RWPE1 (cell line): Measurements from ENCODE around the gene KRT6C.
A peak's percentile ranks its signal among the peaks of the same experiment; 100 is the strongest.

Experiments
- CTCF ChIA-PET: fragments of 350-600 bp; sonication (Branson Sonifier 250); formaldehyde crosslinking; extraction: SDS; loops from one replicate; lab custom pipeline; 2021; lab: Yijun Ruan, JAX
- POLR2A ChIA-PET: fragments of 400-600 bp; formaldehyde crosslinking; extraction: SDS; loops from one replicate; lab custom pipeline; 2020; ENCODE audit warnings: antibody characterized with exemption; ENCODE audit not compliant: low non-redundant PET; lab: Yijun Ruan, JAX
- DNase-seq: peaks from one replicate; pipeline ENCODE4 v3.0.0; 2012; ENCODE audit warnings: low spot score
- H3K27ac ChIP-seq: fragments of 450-650 bp; 2 replicates; pipeline ENCODE4 v1.5.1; 2017
- CTCF ChIP-seq: fragments of 450-650 bp; conservative IDR thresholded peaks from 2 replicates; pipeline ENCODE4 v1.5.1; 2017; ENCODE audit warnings: low read depth, mild to moderate bottlenecking

Gene KRT6C

GRCh38 chr12:52442600-52443061, 31.0 kb downstream of the KRT6C start:
- ChIA-PET POLR2A (interaction anchor here (0.8 kb wide), 2 partner anchors 78 to 79 kb away, joined by 3 to 4 read pairs; no protein-coding TSS in a partner anchor), CTCF (interaction anchor here (0.7 kb wide), 1 partner anchor 115 kb away, joined by 4 read pairs; no protein-coding TSS in a partner anchor)
- H3K27ac ChIP-seq: peak overlapping the region; percentile 73
- peak; percentile 83 for DNase-seq
- TF ChIP-seq CTCF: no peak; the same call in 1 of the 2 replicates

- DNase-seq: peak; percentile 73
- ChIA-PET CTCF (no interaction called here), POLR2A (no interaction called here)
- no peak for TF ChIP-seq CTCF
- peak overlapping the region; percentile 68 for H3K27ac ChIP-seq
Observed at GRCh38 chr12:52441320-52441911, 32.2 kb downstream of the KRT6C start.

- POLR2A ChIA-PET: no interaction called here
Observed at GRCh38 chr12:52440821-52441319, 32.7 kb downstream of the KRT6C start.

GRCh38 chr12:52439845-52440244, 33.8 kb downstream of the KRT6C start:
- TF ChIP-seq CTCF: no peak
- ChIA-PET CTCF (interaction anchor here (1.1 kb wide), 1 partner anchor 440 kb away, joined by 3 read pairs; no protein-coding TSS in a partner anchor), POLR2A (no interaction called here)
- H3K27ac ChIP-seq: peak overlapping the region; percentile 68; the same call in 1 of the 2 replicates
- no peak for DNase-seq

More at GRCh38 chr12:52440821-52441319, 32.7 kb downstream of the KRT6C start:
- peak overlapping the region; percentile 68 for H3K27ac ChIP-seq
- CTCF ChIA-PET: no interaction called here
- no peak for TF ChIP-seq CTCF
- peak; percentile 55 for DNase-seq

GRCh38 chr12:52439420-52439819, 34.2 kb downstream of the KRT6C start:
- H3K27ac ChIP-seq: peak overlapping the region; percentile 47
- POLR2A ChIA-PET: no interaction called here

More at GRCh38 chr12:52439420-52439819, 34.2 kb downstream of the KRT6C start:
- CTCF ChIA-PET: interaction anchor here (1.1 kb wide), 1 partner anchor 440 kb away, joined by 3 read pairs; no protein-coding TSS in a partner anchor
- TF ChIP-seq CTCF: no peak
- DNase-seq: no peak
